ES-I3 (cell line): ENCODE results near the gene LAMB4.

Source experiments
- H3K36me3 ChIP-seq: 2 replicates; pipeline ENCODE4 v1.6.1; 2013; ENCODE audit warnings: mild to moderate bottlenecking, low read length, control low read depth, moderate library complexity; ENCODE audit not compliant: insufficient read depth
- H3K4me1 ChIP-seq: 2 replicates; pipeline ENCODE4 v1.6.1; 2013; ENCODE audit warnings: mild to moderate bottlenecking, control low read depth, low read length; ENCODE audit not compliant: insufficient read depth
- H3K9ac ChIP-seq: 2 replicates; pipeline ENCODE4 v1.6.1; 2013; ENCODE audit warnings: low read depth, mild to moderate bottlenecking, low read length, moderate library complexity
- H3K9me3 ChIP-seq: 2 replicates; pipeline ENCODE4 v1.6.1; 2013; ENCODE audit warnings: mild to moderate bottlenecking, low read length, moderate library complexity; ENCODE audit not compliant: control insufficient read depth, insufficient read depth

Gene LAMB4

GRCh38 chr7:108069646-108070045 is 60.5 kb downstream of the LAMB4 start:
- Histone ChIP-seq H3K36me3 (no peaks in the 10 kb centered on the region), H3K4me1 (peaks cover 5% of the 10 kb centered on the region; the same call in 1 of the 2 replicates), H3K9ac (no peak overlapping the region), H3K9me3 (no peaks in the 10 kb centered on the region)

- Histone ChIP-seq H3K4me1 (peaks cover 11% of the 10 kb centered on the region; the same call in 1 of the 2 replicates), H3K9me3 (no peaks in the 10 kb centered on the region), H3K36me3 (no peaks in the 10 kb centered on the region), H3K9ac (no peak overlapping the region)
Measured at GRCh38 chr7:108067844-108068243, 62.3 kb downstream of the LAMB4 start.

- peaks cover 11% of the 10 kb centered on the region; the same call in 1 of the 2 replicates for H3K4me1 ChIP-seq
- H3K9me3 ChIP-seq = no peaks in the 10 kb centered on the region
- no peaks in the 10 kb centered on the region for H3K36me3 ChIP-seq
- H3K9ac ChIP-seq = no peak overlapping the region
Measured at GRCh38 chr7:108066486-108066885, 63.7 kb downstream of the LAMB4 start.

- Histone ChIP-seq H3K36me3 (no peaks in the 10 kb centered on the region), H3K9me3 (no peaks in the 10 kb centered on the region), H3K9ac (no peak overlapping the region), H3K4me1 (peaks cover 11% of the 10 kb centered on the region; the same call in 1 of the 2 replicates)
Measured at GRCh38 chr7:108063520-108063933, 66.6 kb downstream of the LAMB4 start.

- no peaks in the 10 kb centered on the region for H3K36me3 ChIP-seq
- no peaks in the 10 kb centered on the region for H3K9me3 ChIP-seq
- peaks cover 11% of the 10 kb centered on the region; the same call in 1 of the 2 replicates for H3K4me1 ChIP-seq
- H3K9ac ChIP-seq = no peak overlapping the region
Measured at GRCh38 chr7:108062250-108063014, 67.7 kb downstream of the LAMB4 start.

- Histone ChIP-seq H3K9ac (no peak overlapping the region), H3K9me3 (no peaks in the 10 kb centered on the region), H3K36me3 (no peaks in the 10 kb centered on the region), H3K4me1 (peaks cover 6% of the 10 kb centered on the region; the same call in 1 of the 2 replicates)
Measured at GRCh38 chr7:108059526-108059925, 70.6 kb downstream of the LAMB4 start.

GRCh38 chr7:108057951-108058481 is 72.1 kb downstream of the LAMB4 start:
- no peaks in the 10 kb centered on the region for H3K36me3 ChIP-seq
- H3K9ac ChIP-seq = no peak overlapping the region
- H3K9me3 ChIP-seq = no peaks in the 10 kb centered on the region
- no peaks in the 10 kb centered on the region for H3K4me1 ChIP-seq

GRCh38 chr7:108055611-108056021 is 74.5 kb downstream of the LAMB4 start:
- H3K9me3 ChIP-seq = no peaks in the 10 kb centered on the region
- no peaks in the 10 kb centered on the region for H3K4me1 ChIP-seq
- no peak overlapping the region for H3K9ac ChIP-seq
- H3K36me3 ChIP-seq = no peaks in the 10 kb centered on the region

GRCh38 chr7:108054537-108054936 is 75.6 kb downstream of the LAMB4 start:
- Histone ChIP-seq H3K36me3 (no peaks in the 10 kb centered on the region), H3K9me3 (no peaks in the 10 kb centered on the region), H3K4me1 (no peaks in the 10 kb centered on the region), H3K9ac (no peak overlapping the region)

GRCh38 chr7:108053250-108053649 is 76.9 kb downstream of the LAMB4 start:
- H3K4me1 ChIP-seq = no peaks in the 10 kb centered on the region
- no peak overlapping the region for H3K9ac ChIP-seq
- no peaks in the 10 kb centered on the region for H3K36me3 ChIP-seq
- no peaks in the 10 kb centered on the region for H3K9me3 ChIP-seq

GRCh38 chr7:108051454-108051853 is 78.7 kb downstream of the LAMB4 start:
- no peaks in the 10 kb centered on the region for H3K4me1 ChIP-seq
- no peaks in the 10 kb centered on the region for H3K9me3 ChIP-seq
- H3K36me3 ChIP-seq = no peaks in the 10 kb centered on the region
- H3K9ac ChIP-seq = no peak overlapping the region

GRCh38 chr7:108049962-108050361 is 80.2 kb downstream of the LAMB4 start:
- Histone ChIP-seq H3K9me3 (no peaks in the 10 kb centered on the region), H3K36me3 (no peaks in the 10 kb centered on the region), H3K4me1 (no peaks in the 10 kb centered on the region), H3K9ac (no peak overlapping the region)

GRCh38 chr7:108048422-108048821 is 81.7 kb downstream of the LAMB4 start:
- Histone ChIP-seq H3K36me3 (no peaks in the 10 kb centered on the region), H3K9ac (no peak overlapping the region), H3K4me1 (no peaks in the 10 kb centered on the region), H3K9me3 (no peaks in the 10 kb centered on the region)

- Histone ChIP-seq H3K4me1 (no peaks in the 10 kb centered on the region), H3K9me3 (no peaks in the 10 kb centered on the region), H3K36me3 (no peaks in the 10 kb centered on the region), H3K9ac (no peak overlapping the region)
Measured at GRCh38 chr7:108046952-108047506, 83.1 kb downstream of the LAMB4 start.

GRCh38 chr7:108045669-108046068 is 84.5 kb downstream of the LAMB4 start:
- no peaks in the 10 kb centered on the region for H3K4me1 ChIP-seq
- H3K9ac ChIP-seq = no peak overlapping the region
- H3K36me3 ChIP-seq = no peaks in the 10 kb centered on the region
- H3K9me3 ChIP-seq = no peaks in the 10 kb centered on the region
